Measurements from ENCODE around the gene NHLH1. TPM values are rescaled to one million over a fixed set of nuclear protein-coding genes. Genes with fewer than 3 reads are reported as not detected.

NHLH1 gene
- total and polyA plus RNA-seq, 10 of the 15 experiments (the other 5 are each of a cell fraction or from before 2014, with no cell fraction given): 0.22 to 0.98 (median 0.43) TPM; not detected in 1

- TF ChIP-seq MAX (IDR thresholded peaks at IDR 0.05; ENCODE audit: low read depth, low read length) (no peak), TARDBP (IDR thresholded peaks at IDR 0.05; ENCODE audit: borderline replicate concordance) (no peak), ETV6 (conservative IDR thresholded peaks at IDR 0.05 in 1 of 2, IDR thresholded peaks at IDR 0.05 in 1 of 2; ENCODE audit: borderline replicate concordance in 1 of 2, low read depth in 1 of 2) (no peak), ATF3 (IDR thresholded peaks at IDR 0.05; ENCODE audit: borderline replicate concordance, extremely low read depth, low read depth, low read length) (no peak), SP1 (IDR thresholded peaks at IDR 0.05; ENCODE audit: low read depth, low read length) (no peak), POLR2A (IDR thresholded peaks at IDR 0.05; ENCODE audit: low read depth, low read length) (no peak), NFYB (IDR thresholded peaks at IDR 0.05; ENCODE audit: insufficient read depth, low read depth, low read length) (no peak), ZSCAN29 (IDR thresholded peaks at IDR 0.05) (no peak), JUND (IDR thresholded peaks at IDR 0.05; ENCODE audit: low read depth, low read length) (no peak), CBX3 (IDR thresholded peaks at IDR 0.05; ENCODE audit: borderline replicate concordance, low read depth) (no peak), NFXL1 (IDR thresholded peaks at IDR 0.05; ENCODE audit: borderline replicate concordance) (no peak), NRF1 (conservative IDR thresholded peaks at IDR 0.05; ENCODE audit: low read depth, low read length) (no peak)
These were observed 52.9 kb downstream of the NHLH1 start (continued) for GRCh38 chr1:160419838-160420169.
